Spleen (tissue), 11 donors: Measurements from ENCODE around the gene GRIK5. TPM values are rescaled to one million over a fixed set of nuclear protein-coding genes. Genes with fewer than 3 reads are reported as not detected.

Source experiments
- DNase-seq: peaks from one replicate; pipeline ENCODE4 v3.0.0-alpha.2; 2020
- H3K27ac ChIP-seq, 8 donors: fragments of 200-600 bp; sonication (generic) in 7 of 8; 1 replicate in 4 of 8; 2 replicates in 4 of 8; pipeline versions ENCODE4 v1.5.0 to v1.8.0; 2016 to 2021; ENCODE audit warnings: inconsistent platforms in 4 of 8, mild to moderate bottlenecking in 4 of 8, moderate library complexity in 1 of 8
- H3K27me3 ChIP-seq, 7 donors: fragments of 200-600 bp; sonication (generic) in 6 of 7; replicated peaks in 1 of 7; 1 replicate in 4 of 7; 2 replicates in 3 of 7; pipeline versions ENCODE4 v1.5.0 to v1.8.0; 2016 to 2021; ENCODE audit warnings: inconsistent platforms in 3 of 7, mild to moderate bottlenecking in 1 of 7
- H3K36me3 ChIP-seq, 6 donors: fragments of 200-600 bp; sonication (generic) in 5 of 6; 1 replicate in 4 of 6; 2 replicates in 2 of 6; pipeline versions ENCODE4 v1.5.0 to v1.8.0; 2016 to 2021; ENCODE audit warnings: inconsistent platforms in 2 of 6
- H3K4me1 ChIP-seq, 6 donors: fragments of 200-600 bp; sonication (generic) in 5 of 6; 1 replicate in 3 of 6; 2 replicates in 3 of 6; pipeline versions ENCODE4 v1.5.0 to v1.8.0; 2016 to 2021; ENCODE audit warnings: inconsistent platforms in 3 of 6
- H3K4me3 ChIP-seq, 8 donors: fragments of 200-600 bp; sonication (generic) in 7 of 8; 1 replicate in 4 of 8; 2 replicates in 4 of 8; pipeline versions ENCODE4 v1.5.0 to v1.8.0; 2016 to 2021; ENCODE audit warnings: inconsistent platforms in 4 of 8, mild to moderate bottlenecking in 4 of 8, moderate library complexity in 2 of 8
- H3K9me3 ChIP-seq, 8 donors: fragments of 200-600 bp; sonication (generic) in 7 of 8; 1 replicate in 4 of 8; 2 replicates in 4 of 8; pipeline versions ENCODE4 v1.5.0 to v1.8.0; 2016 to 2021; ENCODE audit warnings: inconsistent platforms in 4 of 8
- POLR2A ChIP-seq, 3 donors: fragments of 450-650 bp; IDR thresholded peaks; one replicate each; pipeline ENCODE4 v1.5.1; 2017; ENCODE audit warnings: antibody characterized with exemption in 3 of 3, mild to moderate bottlenecking in 1 of 3
- POLR2AphosphoS5 ChIP-seq, 3 donors: sonication (generic); formaldehyde crosslinking; IDR thresholded peaks; one replicate each; pipeline ENCODE4 v1.5.1; 2017; ENCODE audit warnings: antibody characterized with exemption in 3 of 3
- WGBS, 5 donors: extraction: QIAGEN DNeasy Blood & Tissue Kit in 3 of 5; methylation state at CpG; one replicate each; pipeline versions ENCODE4 v1.1.5 to v1.1.7; 2013 to 2018; 5-methylcytosine and 5-hydroxymethylcytosine counted together
- intact Hi-C: fragments of 100-400 bp; cut with DNase I; formaldehyde crosslinking; loops from one replicate; pipeline ENCODE4 v1.15.0; 2023; ENCODE audit warnings: low total_unique reads
- polyA plus RNA-seq, 3 donors: library from polyadenylated mRNA; stranded (reverse); fragments of 200-250 nt; gene quantifications; one replicate each; pipeline ENCODE4 v1.2.1, GENCODE V29; 2013
- total RNA-seq, 7 donors: library from RNA; depleted of rRNA in 3 of 7; stranded (reverse); fragments of >200 nt in 3 of 7; fragmentation: NEBNext Ultra II Directional in 4 of 7; extraction: Animal tissue kit (Norgen Biotek cat#: 25700) in 4 of 7; gene quantifications; one replicate each; pipeline versions ENCODE4 v1.1.0 to v1.2.1, GENCODE V29; 2016 to 2021
- TF ChIP-seq, protein P1 (sequence below), 11 experiments: fragments of 200-600 bp in 7 of 11; fragments of 450-650 bp in 4 of 11; sonication (generic) in 4 of 11; IDR thresholded peaks in 8 of 11; conservative IDR thresholded peaks in 3 of 11; 1 replicate in 7 of 11; 2 replicates in 4 of 11; pipeline versions ENCODE4 v1.4.0 to v1.8.0; 2016 to 2021; ENCODE audit warnings: antibody characterized with exemption in 11 of 11, inconsistent platforms in 4 of 11, mild to moderate bottlenecking in 1 of 11
- donor health status: healthy with polysubstance abuse.
- donor health status: DM: no; HTN: no; CAD: no; lungs with moderate emphysema.
- donor health status: DM: no; HTN: no; CAD: no.
- donor health status: Bipolar disorder and iron deficiency.
- donor health status: healthy.
- donor health status: DM: no; HTN: no; CAD: no.
- donor health status: DM: yes; HTN: yes; CAD: no.

The GRIK5 gene
- total and polyA plus RNA-seq, 10 donors, result 0.94 to 4.7 (median 2.1) TPM

DNA sequence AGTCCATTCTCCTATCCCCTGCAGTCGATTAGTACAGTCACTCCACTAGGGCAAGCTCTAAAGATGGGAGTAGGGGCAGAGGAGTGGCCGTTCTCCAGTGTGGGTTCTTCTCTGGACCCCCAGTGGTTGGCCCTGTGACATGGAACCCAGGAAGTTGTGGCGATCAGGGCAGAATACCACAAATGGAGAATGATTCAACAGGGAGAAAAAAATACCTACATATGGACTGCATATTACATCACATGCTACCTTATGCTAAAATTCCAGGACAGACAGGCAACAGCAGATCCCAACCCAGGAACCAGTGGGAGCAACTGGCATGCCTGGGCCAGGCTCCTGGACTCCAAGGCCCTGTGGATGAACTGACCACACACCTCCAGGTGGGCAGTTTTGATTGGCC is 41.8 kb upstream of the GRIK5 start:
- 75 to 89% (median 78%) methylated on average over 3 of the region's 3 CpGs for WGBS, 5 donors
- Histone ChIP-seq H3K9me3 (no peaks in the 10 kb centered on the region), H3K4me1 (peaks cover 10 to 88% (median 57%) of the 10 kb centered on the region in 6 donors), H3K27ac (peak overlapping the region in 3 of 8 donors; percentile 8 to 92 (median 76)), H3K36me3 (peaks cover 0 to 70% (median 8%) of the 10 kb centered on the region in 6 donors), H3K27me3 (no peaks in the 10 kb centered on the region), H3K4me3 (no peak overlapping the region)
- intact Hi-C loops, result no loop called here
- no peak for DNase-seq
- TF ChIP-seq, protein P1, sequence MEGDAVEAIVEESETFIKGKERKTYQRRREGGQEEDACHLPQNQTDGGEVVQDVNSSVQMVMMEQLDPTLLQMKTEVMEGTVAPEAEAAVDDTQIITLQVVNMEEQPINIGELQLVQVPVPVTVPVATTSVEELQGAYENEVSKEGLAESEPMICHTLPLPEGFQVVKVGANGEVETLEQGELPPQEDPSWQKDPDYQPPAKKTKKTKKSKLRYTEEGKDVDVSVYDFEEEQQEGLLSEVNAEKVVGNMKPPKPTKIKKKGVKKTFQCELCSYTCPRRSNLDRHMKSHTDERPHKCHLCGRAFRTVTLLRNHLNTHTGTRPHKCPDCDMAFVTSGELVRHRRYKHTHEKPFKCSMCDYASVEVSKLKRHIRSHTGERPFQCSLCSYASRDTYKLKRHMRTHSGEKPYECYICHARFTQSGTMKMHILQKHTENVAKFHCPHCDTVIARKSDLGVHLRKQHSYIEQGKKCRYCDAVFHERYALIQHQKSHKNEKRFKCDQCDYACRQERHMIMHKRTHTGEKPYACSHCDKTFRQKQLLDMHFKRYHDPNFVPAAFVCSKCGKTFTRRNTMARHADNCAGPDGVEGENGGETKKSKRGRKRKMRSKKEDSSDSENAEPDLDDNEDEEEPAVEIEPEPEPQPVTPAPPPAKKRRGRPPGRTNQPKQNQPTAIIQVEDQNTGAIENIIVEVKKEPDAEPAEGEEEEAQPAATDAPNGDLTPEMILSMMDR (IDR thresholded peaks at IDR 0.05 in 8 of 11, conservative IDR thresholded peaks at IDR 0.05 in 3 of 11), result no peak
- TF ChIP-seq POLR2AphosphoS5 (IDR thresholded peaks at IDR 0.05), result no peak
- no peak for TF ChIP-seq POLR2A (IDR thresholded peaks at IDR 0.05)

DNA sequence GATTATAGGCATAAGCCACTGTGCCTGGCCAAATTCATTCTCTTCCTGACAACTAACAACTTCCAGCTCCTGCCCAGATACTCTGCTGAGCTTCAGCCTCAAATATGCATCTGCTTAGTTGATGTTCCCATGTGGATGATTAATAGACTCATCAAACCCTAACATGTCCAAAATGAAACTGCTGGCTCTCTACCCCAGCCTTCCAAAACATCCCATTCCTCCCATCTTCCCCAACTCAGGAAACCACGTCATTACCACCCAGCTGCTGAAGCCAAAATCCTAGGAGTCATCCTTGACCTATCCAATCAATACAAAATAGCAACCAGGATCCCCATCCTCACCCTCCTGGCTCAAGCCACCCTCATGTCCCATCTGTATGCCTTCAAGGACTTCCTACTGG is 41.4 kb upstream of the GRIK5 start:
- Histone ChIP-seq H3K4me1 (peaks cover 10 to 84% (median 54%) of the 10 kb centered on the region in 6 donors), H3K27ac (peak overlapping the region in 3 of 8 donors; percentile 8 to 92 (median 76)), H3K27me3 (no peaks in the 10 kb centered on the region), H3K9me3 (no peaks in the 10 kb centered on the region), H3K36me3 (peaks cover 0 to 66% (median 3%) of the 10 kb centered on the region in 6 donors), H3K4me3 (no peak overlapping the region)
- intact Hi-C loops, result no loop called here
- 67 to 79% (median 76%) methylated on average over 1 of the region's 1 CpG for WGBS, 5 donors
- DNase-seq, result no peak
- TF ChIP-seq POLR2AphosphoS5 (IDR thresholded peaks at IDR 0.05) (no peak), POLR2A (IDR thresholded peaks at IDR 0.05) (no peak)
- TF ChIP-seq, protein P1 (IDR thresholded peaks at IDR 0.05 in 8 of 11, conservative IDR thresholded peaks at IDR 0.05 in 3 of 11), result no peak

DNA sequence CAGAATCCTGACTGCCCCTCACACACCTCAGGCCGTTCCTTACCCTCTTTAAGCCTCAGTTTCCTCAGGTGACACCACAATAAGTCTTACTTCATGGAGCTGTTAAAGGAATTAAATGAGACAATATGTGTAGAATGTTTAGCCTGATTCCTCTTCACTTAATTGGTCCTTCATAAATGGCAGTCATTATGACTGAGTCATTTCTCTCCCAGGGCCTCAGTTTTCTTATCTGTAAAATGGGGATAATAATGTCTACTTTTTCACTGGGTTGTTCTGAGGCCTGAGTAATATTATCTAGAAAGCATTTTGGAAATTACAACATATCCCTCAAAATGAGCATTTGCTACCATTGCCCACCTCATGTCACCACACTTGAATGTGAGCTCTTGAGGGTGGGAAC is 40.7 kb upstream of the GRIK5 start:
- 79 to 100% (median 86%) methylated on average over 1 of the region's 1 CpG for WGBS, 5 donors
- Histone ChIP-seq H3K27me3 (no peaks in the 10 kb centered on the region), H3K4me3 (no peak overlapping the region), H3K4me1 (peaks cover 10 to 77% (median 46%) of the 10 kb centered on the region in 6 donors), H3K36me3 (peaks cover 0 to 58% (median 0%) of the 10 kb centered on the region in 6 donors), H3K9me3 (no peaks in the 10 kb centered on the region), H3K27ac (peak overlapping the region in 1 of 8 donors; percentile 92)
- TF ChIP-seq, protein P1 (IDR thresholded peaks at IDR 0.05 in 8 of 11, conservative IDR thresholded peaks at IDR 0.05 in 3 of 11), result no peak
- TF ChIP-seq POLR2AphosphoS5 (IDR thresholded peaks at IDR 0.05) (no peak), POLR2A (IDR thresholded peaks at IDR 0.05) (no peak)
- no peak for DNase-seq
- intact Hi-C loops, result no loop called here

DNA sequence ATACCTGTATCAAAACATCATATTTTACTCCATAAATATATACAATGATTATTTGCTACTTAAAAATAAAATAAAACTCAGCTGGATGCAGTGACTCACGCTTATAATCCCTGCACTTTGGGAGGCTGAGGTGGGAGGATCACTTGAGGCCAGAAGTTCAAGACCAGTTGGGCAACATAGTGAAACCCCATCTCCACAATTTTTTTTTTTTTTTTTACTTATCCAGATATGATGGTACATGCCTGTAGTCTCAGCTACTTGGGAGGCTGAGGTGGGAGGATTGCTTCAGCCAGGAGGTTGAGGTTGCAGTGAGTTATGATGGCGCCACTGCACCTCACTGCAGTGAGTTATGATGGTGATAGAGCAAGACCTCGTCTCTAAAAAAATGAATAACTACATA is 39.9 kb upstream of the GRIK5 start:
- Histone ChIP-seq H3K4me3 (no peak overlapping the region), H3K9me3 (no peaks in the 10 kb centered on the region), H3K4me1 (peaks cover 10 to 69% (median 39%) of the 10 kb centered on the region in 6 donors), H3K27ac (peak overlapping the region in 3 of 8 donors; percentile 23 to 69 (median 29)), H3K27me3 (no peaks in the 10 kb centered on the region), H3K36me3 (peaks cover 0 to 52% (median 0%) of the 10 kb centered on the region in 6 donors)
- 82 to 89% (median 84%) methylated on average over 3 of the region's 3 CpGs for WGBS, 5 donors
- TF ChIP-seq POLR2AphosphoS5 (IDR thresholded peaks at IDR 0.05) (no peak), POLR2A (IDR thresholded peaks at IDR 0.05) (no peak)
- TF ChIP-seq, protein P1 (IDR thresholded peaks at IDR 0.05 in 8 of 11, conservative IDR thresholded peaks at IDR 0.05 in 3 of 11), result no peak
- no peak for DNase-seq
- intact Hi-C loops, result no loop called here
